LNCaP clone FGC (cell line): ENCODE data around the gene FSD1L.
A peak's percentile ranks its signal among the peaks of the same experiment; 100 is the strongest.

ENCODE experiments used
- DNase-seq: peaks from one replicate; pipeline ENCODE4 v3.0.0-alpha.2; 2011; ENCODE audit warnings: low read depth
- H3K4me3 ChIP-seq: 2 replicates; pipeline ENCODE4 v1.5.1; 2011; ENCODE audit warnings: mild to moderate bottlenecking, low read depth, low read length, control low read depth
- CTCF ChIP-seq: IDR thresholded peaks from 2 replicates; pipeline ENCODE4 v1.5.1; 2012; ENCODE audit warnings: mild to moderate bottlenecking; ENCODE audit not compliant: control insufficient read depth, insufficient read depth; ENCODE audit errors: extremely low read depth

Gene FSD1L

GRCh38 chr9:105441616-105442160, 6.1 kb upstream of the FSD1L start:
- DNase-seq, result no peak
- no peak overlapping the region for H3K4me3 ChIP-seq
- TF ChIP-seq CTCF, result no peak

- no peak for DNase-seq
- no peak for TF ChIP-seq CTCF
- H3K4me3 ChIP-seq, result no peak overlapping the region
Observed at GRCh38 chr9:105443121-105443520, 4.7 kb upstream of the FSD1L start.

- no peak for DNase-seq
- no peak for TF ChIP-seq CTCF
- H3K4me3 ChIP-seq, result no peak overlapping the region
Observed at GRCh38 chr9:105444130-105444529, 3.7 kb upstream of the FSD1L start.

GRCh38 chr9:105445203-105445881, 2.5 kb upstream of the FSD1L start:
- no peak for DNase-seq
- no peak for TF ChIP-seq CTCF
- no peak overlapping the region for H3K4me3 ChIP-seq

- no peak for TF ChIP-seq CTCF
- no peak for DNase-seq
- H3K4me3 ChIP-seq, result peak overlapping the region; percentile 71
Observed at GRCh38 chr9:105447386-105447813, 434 bp upstream of the FSD1L start.

- no peak for TF ChIP-seq CTCF
Observed at GRCh38 chr9:105449081-105449480, 1.2 kb downstream of the FSD1L start.

GRCh38 chr9:105452185-105452584, 4.4 kb downstream of the FSD1L start:
- no peak for DNase-seq
- no peak overlapping the region for H3K4me3 ChIP-seq
- TF ChIP-seq CTCF, result no peak

More at GRCh38 chr9:105449081-105449480, 1.2 kb downstream of the FSD1L start:
- H3K4me3 ChIP-seq, result peak overlapping the region; percentile 71; the same call in 1 of the 2 replicates
- no peak for DNase-seq
